ENCODE data around the gene STRN. TPM values are rescaled to one million over a fixed set of nuclear protein-coding genes. Genes with fewer than 3 reads are reported as not detected.

STRN gene
- total and polyA plus RNA-seq, 10 of the 15 experiments (the other 5 are each of a cell fraction or from before 2014, with no cell fraction given): 1.00 to 19.2 (median 9.1) TPM

DNA sequence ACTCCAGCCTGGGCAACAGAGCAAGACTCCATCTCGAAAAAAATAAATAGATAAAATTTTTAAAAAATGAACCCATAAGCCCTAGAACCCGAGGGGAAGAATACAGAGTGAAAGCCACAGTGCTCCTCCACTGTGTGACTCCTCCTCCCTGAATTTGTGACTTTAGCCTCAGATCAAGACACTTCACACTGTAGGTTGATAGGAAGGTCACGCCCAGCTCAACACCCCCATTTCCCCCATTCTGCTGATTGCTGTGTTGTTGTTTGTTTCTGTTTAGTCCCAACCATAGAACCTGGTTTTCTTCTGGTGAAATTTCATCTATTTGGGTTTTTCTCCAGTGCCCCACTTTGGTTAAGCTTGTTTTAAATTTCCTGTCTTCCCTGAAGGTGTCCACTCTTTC, 167.6 kb downstream of the STRN start:
- in situ Hi-C loops (cut with MboI): no loop called here
- Histone ChIP-seq H3K4me1 (ENCODE audit: control insufficient read depth, insufficient read depth, low read length) (no peaks in the 10 kb centered on the region), H3K4me2 (ENCODE audit: control insufficient read depth, insufficient read depth) (no peak overlapping the region), H3K9ac (ENCODE audit: control insufficient read depth, insufficient read depth, low read length) (no peak overlapping the region), H4K20me1 (ENCODE audit: control insufficient read depth, insufficient read depth) (no peaks in the 10 kb centered on the region), H3K9me3 (replicated peaks; ENCODE audit: control insufficient read depth, insufficient read depth, low read length) (no peaks in the 10 kb centered on the region), H2AFZ (ENCODE audit: control insufficient read depth, low read depth, low read length) (no peak overlapping the region), H3K27ac (ENCODE audit: control insufficient read depth, insufficient read depth) (no peak overlapping the region), H3K4me3 (no peak overlapping the region), H3K36me3 (ENCODE audit: control insufficient read depth in 2 of 2, insufficient read depth in 2 of 2, low read length in 1 of 2) (no peaks in the 10 kb centered on the region), H3K27me3 (replicated peaks in 1 of 2; ENCODE audit: control insufficient read depth in 2 of 2, insufficient read depth in 2 of 2, low read length in 1 of 2) (no peaks in the 10 kb centered on the region), H3K79me2 (ENCODE audit: control insufficient read depth, insufficient read depth, low read length) (no peaks in the 10 kb centered on the region)
- TF ChIP-seq ATF7 (IDR thresholded peaks at IDR 0.05; ENCODE audit: low read depth): no peak
- no peak for TF ChIP-seq NFYA (IDR thresholded peaks at IDR 0.05; ENCODE audit: borderline replicate concordance, low read depth, low read length)
- TF ChIP-seq STAT1 (conservative IDR thresholded peaks at IDR 0.05): no peak
- TF ChIP-seq CBFB (IDR thresholded peaks at IDR 0.05; ENCODE audit: low read depth): no peak
- TF ChIP-seq, protein P1, sequence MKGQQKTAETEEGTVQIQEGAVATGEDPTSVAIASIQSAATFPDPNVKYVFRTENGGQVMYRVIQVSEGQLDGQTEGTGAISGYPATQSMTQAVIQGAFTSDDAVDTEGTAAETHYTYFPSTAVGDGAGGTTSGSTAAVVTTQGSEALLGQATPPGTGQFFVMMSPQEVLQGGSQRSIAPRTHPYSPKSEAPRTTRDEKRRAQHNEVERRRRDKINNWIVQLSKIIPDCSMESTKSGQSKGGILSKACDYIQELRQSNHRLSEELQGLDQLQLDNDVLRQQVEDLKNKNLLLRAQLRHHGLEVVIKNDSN (IDR thresholded peaks at IDR 0.05; ENCODE audit: borderline replicate concordance, extremely low read length, insufficient read depth, low read depth, low read length): no peak
- no peak for TF ChIP-seq SMARCA5 (IDR thresholded peaks at IDR 0.05)
- TF ChIP-seq, protein P2, sequence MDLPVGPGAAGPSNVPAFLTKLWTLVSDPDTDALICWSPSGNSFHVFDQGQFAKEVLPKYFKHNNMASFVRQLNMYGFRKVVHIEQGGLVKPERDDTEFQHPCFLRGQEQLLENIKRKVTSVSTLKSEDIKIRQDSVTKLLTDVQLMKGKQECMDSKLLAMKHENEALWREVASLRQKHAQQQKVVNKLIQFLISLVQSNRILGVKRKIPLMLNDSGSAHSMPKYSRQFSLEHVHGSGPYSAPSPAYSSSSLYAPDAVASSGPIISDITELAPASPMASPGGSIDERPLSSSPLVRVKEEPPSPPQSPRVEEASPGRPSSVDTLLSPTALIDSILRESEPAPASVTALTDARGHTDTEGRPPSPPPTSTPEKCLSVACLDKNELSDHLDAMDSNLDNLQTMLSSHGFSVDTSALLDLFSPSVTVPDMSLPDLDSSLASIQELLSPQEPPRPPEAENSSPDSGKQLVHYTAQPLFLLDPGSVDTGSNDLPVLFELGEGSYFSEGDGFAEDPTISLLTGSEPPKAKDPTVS (IDR thresholded peaks at IDR 0.05; ENCODE audit: low read depth, low read length): no peak
- TF ChIP-seq GABPA (IDR thresholded peaks at IDR 0.05; ENCODE audit: low read depth): no peak
- ChIA-PET POLR2A (no interaction called here), SMC1A (ENCODE audit: uncharacterized antibody, unreplicated experiment) (interaction anchor here (0.5 kb wide), 1 partner anchor 12 kb away, joined by 3 read pairs; no protein-coding TSS in a partner anchor), CTCF (interaction anchor here (1.8 kb wide), 1 partner anchor 13 kb away, joined by 9 read pairs; no protein-coding TSS in a partner anchor), RAD21 (ENCODE audit: unreplicated experiment) (no interaction called here)
- DNase-seq (ENCODE audit: low read depth, low spot score) (no peak), FAIRE-seq (no peak), ATAC-seq (no peak)
- WGBS (ENCODE audit: insufficient coverage, insufficient replicate concordance, low lambda C conversion rate, missing lambda C conversion rate): 0% methylated on average over 3 of the region's 3 CpGs
- BruUV-seq (replicated peaks): no TSS peak
- intact Hi-C loops (cut with micrococcal nuclease; ENCODE audit: unreplicated experiment): no loop called here

Measured in GM12878 (cell line).